Head of caudate nucleus (tissue), 42 donors: ENCODE data around the gene NOS1AP.
A peak's percentile ranks its signal among the peaks of the same experiment; 100 is the strongest.

Experiments
- DNase-seq, 42 donors: peaks; one replicate each; pipeline versions ENCODE4 v3.0.0 to v3.0.0-alpha.2; 2020 to 2021; ENCODE audit warnings: mixed read lengths in 7 of 42
- intact Hi-C: fragments of 100-400 bp; cut with DNase I; formaldehyde crosslinking; loops from one replicate; pipeline ENCODE4 v1.15.0; 2022

Gene NOS1AP

GRCh38 chr1:162300057-162300917, 230.8 kb downstream of the NOS1AP start:
- intact Hi-C loops = no loop called here
- DNase-seq = no peak

GRCh38 chr1:162301696-162302095, 232.2 kb downstream of the NOS1AP start:
- intact Hi-C loops = no loop called here
- no peak for DNase-seq

GRCh38 chr1:162302306-162303003, 233.0 kb downstream of the NOS1AP start:
- intact Hi-C loops = no loop called here
- DNase-seq = no peak

DNA sequence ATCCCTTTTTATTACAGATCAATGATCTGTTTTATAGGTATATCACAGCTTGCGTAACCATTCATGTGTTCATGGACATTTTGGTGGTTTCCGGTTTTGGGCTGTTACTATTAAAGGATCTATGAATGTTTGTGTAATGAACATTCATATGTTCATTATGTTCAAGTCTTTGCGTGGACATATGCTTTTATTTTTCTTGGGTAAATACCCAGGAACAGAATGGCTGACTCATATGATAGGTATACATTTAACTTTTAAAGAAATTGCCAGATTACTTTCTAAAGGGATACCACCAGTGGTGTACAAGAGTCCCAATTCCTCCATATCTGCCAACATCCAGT, 233.5 kb downstream of the NOS1AP start:
- intact Hi-C loops = no loop called here
- no peak for DNase-seq

DNA sequence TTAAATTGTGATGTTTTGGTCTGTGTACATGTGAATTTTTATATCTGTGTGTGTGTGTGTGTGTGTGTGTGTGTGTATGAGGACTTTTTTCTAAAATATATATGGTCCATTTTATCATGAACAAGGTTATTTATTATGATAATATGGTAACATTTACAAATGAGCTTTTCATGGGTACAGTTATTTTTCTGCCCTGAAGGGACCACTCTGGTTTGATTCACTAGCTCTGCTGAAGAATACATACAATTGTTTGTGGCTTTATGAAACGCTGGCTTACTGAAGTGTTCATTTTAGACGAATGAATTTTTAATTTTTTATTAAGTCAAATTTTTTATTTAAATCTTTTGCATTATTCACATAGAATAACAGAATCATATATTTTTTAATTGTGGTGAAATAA, 235.2 kb downstream of the NOS1AP start:
- DNase-seq = no peak

DNA sequence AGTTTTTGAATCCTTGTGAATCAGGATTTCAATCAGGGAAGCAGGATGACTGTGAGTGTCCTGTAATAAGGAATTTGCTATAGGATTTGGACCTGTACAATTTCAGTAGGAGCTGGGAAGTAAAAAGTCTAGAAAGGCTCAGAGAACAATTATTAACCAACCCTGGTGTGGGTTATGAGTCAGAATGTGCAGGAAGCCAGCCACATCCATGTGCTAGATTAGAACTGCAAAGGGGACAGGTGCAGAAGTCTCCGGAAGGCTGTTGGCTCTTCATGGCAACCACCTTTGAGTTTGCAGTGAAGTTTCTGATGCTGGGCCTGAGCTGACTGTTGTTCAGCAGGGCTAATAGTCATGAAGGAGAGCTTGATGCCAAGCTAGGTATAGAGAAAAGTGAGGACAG, 236.5 kb downstream of the NOS1AP start:
- intact Hi-C loops = no loop called here
- no peak for DNase-seq

More for the DNA sequence above, 235.2 kb downstream of the NOS1AP start:
- intact Hi-C loops = no loop called here

DNA sequence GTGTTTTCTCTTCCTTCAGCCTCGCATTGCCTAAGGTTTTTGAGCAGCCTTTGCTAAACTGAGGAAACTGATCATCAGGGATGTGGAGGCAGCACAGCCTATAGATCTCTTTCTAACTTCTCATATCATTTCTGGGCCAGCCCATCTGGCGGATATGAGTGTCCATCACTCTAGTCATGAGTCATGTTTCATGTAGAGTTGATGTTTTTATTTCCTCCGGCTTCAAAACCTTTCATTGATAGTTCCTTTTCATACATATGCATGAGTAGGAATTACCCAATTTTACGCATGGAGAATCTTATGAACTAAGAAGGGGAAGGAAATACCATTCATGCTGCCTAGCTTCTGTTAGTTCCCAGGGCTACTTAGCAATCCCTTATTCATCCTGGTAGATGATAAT, 240.8 kb downstream of the NOS1AP start:
- intact Hi-C loops = no loop called here
- DNase-seq = no peak

DNA sequence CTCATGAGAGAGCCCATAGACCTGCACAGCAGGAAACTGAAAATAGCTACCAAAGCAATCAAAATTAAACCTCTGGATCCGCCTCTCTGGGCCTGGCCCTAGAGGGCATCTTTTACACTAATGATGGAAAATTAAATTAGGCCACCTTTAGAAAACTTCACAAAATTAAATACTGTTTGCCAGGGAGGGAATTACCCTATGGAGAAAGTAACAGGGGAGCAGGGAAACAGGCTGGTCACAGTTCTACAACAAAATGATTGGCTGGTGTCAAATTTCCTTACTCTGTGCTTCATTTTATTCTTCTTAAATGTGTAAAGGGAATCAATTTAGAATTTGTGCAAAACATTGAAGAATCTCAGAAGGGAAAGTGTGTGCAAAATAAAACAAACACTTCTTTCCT, 244.7 kb downstream of the NOS1AP start:
- intact Hi-C loops = no loop called here
- DNase-seq = no peak

DNA sequence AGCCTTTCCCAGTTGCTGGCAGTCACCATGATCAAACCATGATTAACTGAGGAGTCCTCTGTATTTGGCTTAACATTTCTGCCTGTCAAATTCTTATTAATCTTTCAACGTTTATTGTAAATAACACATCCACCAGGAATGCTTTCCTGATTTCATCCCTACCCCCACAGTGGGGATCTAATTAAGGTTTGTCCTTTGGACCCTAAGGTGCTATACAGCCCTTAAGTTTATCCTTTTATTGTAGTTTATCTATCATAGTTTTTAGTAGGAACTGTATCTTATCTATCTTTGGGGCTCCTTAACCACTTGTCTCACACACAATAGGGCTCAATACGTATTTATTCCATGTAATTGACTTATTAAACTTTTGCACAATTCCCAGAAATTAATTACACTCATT, 246.2 kb downstream of the NOS1AP start:
- intact Hi-C loops = no loop called here
- no peak for DNase-seq

DNA sequence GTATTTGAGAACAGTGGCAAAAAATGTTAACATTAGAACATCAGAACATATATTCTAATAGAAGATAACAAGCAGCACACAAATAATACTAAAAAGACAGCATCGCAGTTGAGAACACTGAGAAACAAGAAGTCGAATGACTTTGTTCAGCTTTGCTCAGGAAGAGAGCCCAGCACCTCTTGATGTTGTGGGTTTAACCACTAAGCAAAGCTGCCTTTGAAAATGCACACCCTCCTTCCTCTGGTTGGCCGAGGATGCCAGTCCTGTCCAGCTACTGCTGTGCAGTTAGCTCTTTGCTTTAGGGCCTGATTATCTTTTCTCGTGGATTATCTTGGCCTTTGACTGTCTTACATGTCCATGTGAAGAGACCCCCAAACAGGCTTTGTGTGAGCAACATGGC, 246.7 kb downstream of the NOS1AP start:
- no peak for DNase-seq
- intact Hi-C loops = no loop called here

DNA sequence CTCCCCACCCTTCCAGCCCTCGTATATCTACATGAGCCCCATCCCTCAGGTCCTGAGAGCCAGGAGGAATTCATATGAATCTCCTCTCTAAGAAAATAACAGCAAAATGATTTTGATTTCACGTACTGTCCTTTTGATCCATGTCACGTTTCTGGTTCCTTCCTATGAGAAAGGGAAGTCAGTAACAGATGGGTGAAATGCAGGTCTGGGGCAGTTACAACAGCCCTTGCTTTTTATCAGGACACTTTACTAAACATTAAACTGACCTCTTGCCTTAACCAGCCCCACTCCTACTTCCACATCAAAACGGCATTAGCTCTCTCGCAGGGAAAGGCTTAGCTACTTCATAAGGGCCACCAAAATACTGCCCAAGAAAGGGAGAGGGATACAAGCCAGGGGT, 248.1 kb downstream of the NOS1AP start:
- intact Hi-C loops = no loop called here
- no peak for DNase-seq

DNA sequence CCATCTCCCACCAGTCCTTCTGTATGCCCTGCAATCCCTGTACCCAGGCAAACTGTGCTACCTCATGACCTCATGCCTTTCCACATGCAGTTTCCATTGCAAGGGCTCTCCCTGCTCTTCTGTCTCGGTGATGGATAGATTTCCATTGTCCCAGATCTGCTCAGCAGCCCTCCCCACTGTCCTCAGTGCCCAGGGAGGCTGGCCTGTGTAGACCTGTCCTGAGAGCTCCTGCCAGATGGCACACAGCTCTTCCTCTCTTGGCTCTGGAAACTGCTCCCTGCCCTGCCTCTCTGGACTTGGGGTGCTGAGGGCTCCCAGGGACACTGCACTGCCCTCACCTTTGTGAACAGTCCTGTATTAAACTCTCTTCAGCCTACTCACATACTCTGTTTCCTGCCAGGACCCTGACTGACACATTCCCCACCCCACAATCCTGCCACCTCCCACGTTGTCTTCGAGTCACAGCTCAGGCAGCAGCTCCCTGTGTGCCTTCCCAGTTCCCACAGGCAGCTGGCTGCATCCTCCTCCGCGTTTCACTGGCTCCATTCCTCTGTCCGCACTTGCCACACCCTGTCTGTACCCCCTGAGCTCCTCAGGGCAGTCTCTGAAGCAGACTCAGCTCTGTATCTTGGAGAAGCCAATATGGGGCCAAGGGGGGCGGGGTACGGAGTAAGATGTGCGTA, 250.1 kb downstream of the NOS1AP start:
- DNase-seq = peak in 41 of 42 donors; percentile 19 to 90 (median 58)
- intact Hi-C loops = no loop called here

DNA sequence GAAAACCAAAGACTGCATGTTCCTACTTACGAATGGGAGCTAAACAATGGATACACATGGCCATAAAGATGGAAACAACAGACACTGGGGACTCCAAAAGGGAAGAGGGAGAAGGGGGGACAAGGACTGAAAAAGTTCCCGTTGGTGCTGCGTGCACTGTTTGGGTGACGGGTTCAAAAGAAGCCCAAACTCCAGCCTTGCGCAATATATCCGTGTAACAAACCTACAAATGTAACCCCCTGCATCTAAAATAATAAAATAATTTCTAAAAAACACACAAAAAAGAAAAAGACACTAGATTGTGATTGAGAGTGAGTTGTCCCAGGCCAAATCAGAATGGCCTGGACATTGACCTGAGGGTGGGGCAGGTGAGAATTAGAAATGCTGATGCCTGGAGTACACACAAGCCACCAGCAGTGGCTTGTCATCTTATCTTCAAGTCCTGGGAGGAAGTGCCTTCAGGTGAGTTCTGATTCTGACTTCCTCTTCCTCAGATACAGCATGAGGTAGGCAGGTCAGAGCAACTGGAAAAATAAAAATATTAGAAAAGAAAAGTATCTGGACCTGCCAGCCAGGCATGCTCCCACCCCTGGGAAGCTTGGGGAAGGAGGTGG, 252.4 kb downstream of the NOS1AP start:
- DNase-seq = no peak
- intact Hi-C loops = no loop called here

DNA sequence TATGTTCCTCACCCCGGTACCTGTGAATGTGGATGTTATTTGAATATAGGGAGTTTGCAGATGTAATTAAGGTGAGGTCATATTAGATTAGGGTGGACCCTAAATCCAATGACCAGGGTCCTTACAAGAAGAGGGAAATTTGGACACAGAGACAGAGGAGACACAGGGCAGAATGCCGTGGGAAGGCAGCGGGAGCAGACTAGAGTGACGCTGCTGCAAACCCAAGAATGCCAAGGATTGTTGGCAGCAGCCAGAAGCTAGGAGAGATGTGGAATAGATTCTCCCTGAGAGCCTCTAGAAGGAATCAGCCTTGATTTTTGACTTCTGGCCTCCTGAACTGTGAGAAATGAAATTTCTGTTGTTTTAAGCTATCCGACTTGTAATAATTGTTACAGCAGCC, 253.5 kb downstream of the NOS1AP start:
- intact Hi-C loops = no loop called here
- no peak for DNase-seq

GRCh38 chr1:162324396-162324795, 254.9 kb downstream of the NOS1AP start:
- intact Hi-C loops = no loop called here
- no peak for DNase-seq

DNA sequence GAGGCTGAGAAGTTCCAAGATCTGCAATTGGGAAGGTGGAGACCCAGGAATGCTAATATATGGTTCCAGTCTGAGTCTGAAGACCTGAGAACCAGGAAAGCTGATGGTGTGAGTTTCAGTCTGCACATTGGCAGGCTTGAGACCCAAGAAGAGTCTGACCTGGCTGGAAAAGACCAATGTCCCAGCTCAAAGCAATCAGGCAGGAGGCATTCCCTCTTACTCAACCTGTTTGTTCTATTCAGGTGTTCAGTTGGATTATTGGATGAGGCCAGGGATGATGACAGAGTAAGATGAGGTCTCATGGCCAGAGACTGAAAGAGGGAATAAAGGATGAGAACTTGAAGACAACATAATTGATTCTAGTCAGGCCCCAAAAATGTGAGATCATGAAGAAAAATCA, 257.1 kb downstream of the NOS1AP start:
- intact Hi-C loops = no loop called here

DNA sequence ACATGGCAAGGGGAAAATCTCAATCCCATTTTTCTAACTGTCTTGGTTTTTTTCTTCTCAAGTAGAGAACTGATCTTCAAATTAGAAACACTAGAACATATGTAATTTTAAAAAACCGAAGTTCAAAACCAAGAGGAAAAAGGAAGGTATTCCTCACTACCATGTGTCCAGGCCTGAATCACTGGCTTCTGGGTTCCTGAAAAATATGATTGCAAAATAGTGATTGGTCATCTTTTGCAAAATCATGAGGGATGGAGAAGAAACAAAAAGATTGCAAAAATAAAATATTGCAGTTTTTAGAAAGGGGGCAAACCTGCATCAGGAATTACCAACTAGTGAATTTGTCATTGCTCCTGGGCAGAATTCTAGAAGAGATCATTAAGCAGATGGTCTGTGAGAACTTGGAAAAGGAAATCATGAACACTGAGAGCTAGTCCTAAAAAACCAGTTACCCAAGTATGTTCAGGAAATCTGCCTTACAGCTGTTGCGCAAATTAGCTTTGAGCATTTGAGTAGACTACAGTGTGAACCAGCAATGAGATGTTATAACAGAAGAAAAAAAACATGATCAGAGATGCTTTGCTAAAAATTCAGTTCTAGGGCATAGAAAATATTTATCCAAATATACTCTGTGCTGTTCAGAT, 257.8 kb downstream of the NOS1AP start:
- DNase-seq = no peak
- intact Hi-C loops = no loop called here

More for the DNA sequence above, 257.1 kb downstream of the NOS1AP start:
- no peak for DNase-seq

- no peak for DNase-seq
These were observed 258.3 kb downstream of the NOS1AP start for GRCh38 chr1:162327788-162328165.

GRCh38 chr1:162328512-162328911, 259.0 kb downstream of the NOS1AP start:
- DNase-seq = no peak
- intact Hi-C loops = no loop called here

More at GRCh38 chr1:162327788-162328165, 258.3 kb downstream of the NOS1AP start:
- intact Hi-C loops = no loop called here
